LNCaP clone FGC (cell line): ENCODE data around the gene F12.

Experiments used
- DNase-seq: peaks from one replicate; pipeline ENCODE4 v3.0.0-alpha.2; 2011; ENCODE audit warnings: low read depth
- H3K4me3 ChIP-seq: 2 replicates; pipeline ENCODE4 v1.5.1; 2011; ENCODE audit warnings: mild to moderate bottlenecking, low read depth, low read length, control low read depth
- CTCF ChIP-seq: IDR thresholded peaks from 2 replicates; pipeline ENCODE4 v1.5.1; 2012; ENCODE audit warnings: mild to moderate bottlenecking; ENCODE audit not compliant: control insufficient read depth, insufficient read depth; ENCODE audit errors: extremely low read depth

The F12 gene

GRCh38 chr5:177355162-177355867 is 54.0 kb downstream of the F12 start:
- DNase-seq, result no peak
- H3K4me3 ChIP-seq, result no peak overlapping the region
- no peak for TF ChIP-seq CTCF

GRCh38 chr5:177354711-177355110 is 54.7 kb downstream of the F12 start:
- no peak for TF ChIP-seq CTCF
- DNase-seq, result no peak
- H3K4me3 ChIP-seq, result no peak overlapping the region

GRCh38 chr5:177354256-177354655 is 55.1 kb downstream of the F12 start:
- DNase-seq, result no peak
- H3K4me3 ChIP-seq, result no peak overlapping the region
- no peak for TF ChIP-seq CTCF

- no peak for DNase-seq
- no peak for TF ChIP-seq CTCF
- H3K4me3 ChIP-seq, result no peak overlapping the region
These were observed 56.3 kb downstream of the F12 start for GRCh38 chr5:177353093-177353492.
